Superior temporal gyrus (tissue), 1 donor: ENCODE data around the gene RPL29.
A peak's percentile ranks its signal among the peaks of the same experiment; 100 is the strongest.

Experiments
- DNase-seq: peaks from one replicate; pipeline ENCODE4 v3.0.0-alpha.2; 2016; ENCODE audit errors: extremely low spot score

The RPL29 gene

GRCh38 chr3:51983578-51984268, 12.0 kb downstream of the RPL29 start:
- no peak for DNase-seq

- peak; percentile 72 for DNase-seq
Observed at GRCh38 chr3:51982838-51983577, 12.7 kb downstream of the RPL29 start, which contains the start of gene ACY1. Gene ACY1 (plus strand): TSS chr3:51983535. CDS start chr3:51984065, 530 bp downstream.

- DNase-seq, result peak; percentile 45
Observed at GRCh38 chr3:51982352-51982837, 13.3 kb downstream of the RPL29 start.

- DNase-seq, result no peak
Observed at GRCh38 chr3:51980253-51980652, 15.4 kb downstream of the RPL29 start.

- DNase-seq, result no peak
Observed at GRCh38 chr3:51978143-51978502, 17.6 kb downstream of the RPL29 start.

GRCh38 chr3:51977446-51978142, 18.1 kb downstream of the RPL29 start:
- no peak for DNase-seq

GRCh38 chr3:51975852-51976549, 19.7 kb downstream of the RPL29 start:
- peak; percentile 86 for DNase-seq

- peak; percentile 78 for DNase-seq
Observed at GRCh38 chr3:51974963-51975851, 20.5 kb downstream of the RPL29 start, which contains the start of gene ABHD14A. Gene ABHD14A (plus strand): TSS chr3:51975064. CDS start chr3:51975136, 72 bp downstream.

- no peak for DNase-seq
Observed at GRCh38 chr3:51974277-51974962, 21.3 kb downstream of the RPL29 start.

GRCh38 chr3:51971350-51971749, 24.3 kb downstream of the RPL29 start:
- no peak for DNase-seq

GRCh38 chr3:51970606-51971300, 24.9 kb downstream of the RPL29 start:
- DNase-seq, result no peak

GRCh38 chr3:51969841-51970240, 25.9 kb downstream of the RPL29 start:
- DNase-seq, result no peak

GRCh38 chr3:51968883-51969678, 26.6 kb downstream of the RPL29 start:
- no peak for DNase-seq

- no peak for DNase-seq
Observed at GRCh38 chr3:51968170-51968775, 27.4 kb downstream of the RPL29 start.

- peak; percentile 83 for DNase-seq
Observed at GRCh38 chr3:51967384-51968169, 28.1 kb downstream of the RPL29 start, which contains the start of gene PCBP4. Gene PCBP4 (minus strand): TSS chr3:51967454. CDS start chr3:51961240, 6,214 bp downstream.

GRCh38 chr3:51966922-51967383, 28.7 kb downstream of the RPL29 start:
- DNase-seq, result peak; percentile 38

- DNase-seq, result peak; percentile 48
Observed at GRCh38 chr3:51966486-51966885, 29.2 kb downstream of the RPL29 start.
